Kidney glomerular epithelial cell (primary cell): Measurements from ENCODE around the gene FBLN5.
"Not testable (repeated sequence)": the region's sequence is repeated elsewhere in the genome, so short reads cannot be mapped to it uniquely, and the experiment has no call there.

Experiments used
- DNase-seq: peaks from one replicate; lab custom pipeline; 2025; lab: John Stamatoyannopoulos, UW

FBLN5 gene

DNA sequence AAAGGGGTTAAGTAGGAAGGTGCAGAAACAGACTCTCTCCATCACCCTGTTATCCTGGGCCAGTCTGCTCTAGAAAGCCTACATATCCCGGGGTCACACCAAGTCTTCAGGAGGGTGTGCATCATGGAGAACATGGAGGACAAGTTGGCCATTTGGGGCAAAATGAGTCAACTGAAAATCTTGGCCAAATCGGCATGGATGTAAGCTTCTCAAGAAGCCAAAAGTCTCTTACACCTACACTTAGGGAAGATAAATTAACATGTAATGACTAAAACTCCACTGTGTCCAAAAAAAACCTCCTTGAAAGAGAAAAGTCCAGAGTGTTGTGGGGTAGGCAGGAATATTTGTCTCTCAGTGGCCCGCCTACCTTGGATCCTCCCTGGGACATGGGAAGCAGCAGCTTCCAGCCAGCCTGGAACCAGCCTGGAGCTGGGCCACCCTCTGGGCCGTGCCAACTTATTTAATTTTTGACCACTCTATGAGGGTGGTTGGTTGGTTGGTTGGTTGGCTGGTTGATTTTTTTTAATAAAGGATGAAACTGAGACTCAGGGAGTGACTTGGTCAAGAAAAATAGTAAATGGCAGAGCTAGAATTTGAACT is 62.3 kb downstream of the FBLN5 start:
- DNase-seq, result no peak

GRCh38 chr14:91884664-91885063 is 62.8 kb downstream of the FBLN5 start:
- DNase-seq, result no peak

DNA sequence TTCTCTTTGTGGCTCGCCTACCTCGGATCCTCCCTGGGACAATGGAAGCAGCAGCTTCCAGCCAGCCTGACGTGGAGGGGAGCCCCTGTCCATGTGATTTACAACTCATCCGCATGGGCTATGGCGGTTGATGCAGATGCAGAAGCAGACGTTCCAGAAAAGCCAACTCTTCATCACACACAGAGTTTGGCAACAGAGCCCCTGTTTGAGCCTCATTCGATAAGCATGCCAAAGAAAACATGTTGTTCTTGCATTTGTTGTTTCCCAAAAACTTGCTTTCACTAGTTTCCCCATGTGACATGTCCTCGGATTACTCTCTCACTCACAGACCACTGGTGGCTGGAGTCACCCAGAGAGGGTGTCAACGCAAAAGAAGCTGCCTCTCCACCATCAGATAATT is 63.7 kb downstream of the FBLN5 start:
- DNase-seq, result no peak

- no peak for DNase-seq
These were observed 64.7 kb downstream of the FBLN5 start for GRCh38 chr14:91882776-91883175.

DNA sequence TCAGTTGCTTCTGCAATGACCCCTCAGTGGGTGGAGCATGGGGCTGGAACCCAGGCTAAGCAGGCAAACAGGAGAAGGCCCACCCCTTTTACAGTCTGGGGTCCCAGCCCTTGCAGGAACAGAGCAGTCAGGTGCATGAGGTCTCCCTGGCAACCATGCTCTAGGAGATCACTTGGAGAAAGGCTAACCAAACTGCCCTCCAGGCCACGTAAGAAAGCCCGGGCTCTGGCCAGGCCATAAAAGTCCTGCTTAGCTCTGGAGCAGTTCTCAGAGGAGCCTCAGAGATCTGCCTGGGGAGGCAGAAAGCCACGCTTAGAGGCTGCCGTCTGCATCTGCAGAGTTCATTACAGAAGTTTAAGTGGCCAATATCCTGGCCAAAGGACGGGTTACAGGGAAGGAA is 65.1 kb downstream of the FBLN5 start:
- no peak for DNase-seq

DNA sequence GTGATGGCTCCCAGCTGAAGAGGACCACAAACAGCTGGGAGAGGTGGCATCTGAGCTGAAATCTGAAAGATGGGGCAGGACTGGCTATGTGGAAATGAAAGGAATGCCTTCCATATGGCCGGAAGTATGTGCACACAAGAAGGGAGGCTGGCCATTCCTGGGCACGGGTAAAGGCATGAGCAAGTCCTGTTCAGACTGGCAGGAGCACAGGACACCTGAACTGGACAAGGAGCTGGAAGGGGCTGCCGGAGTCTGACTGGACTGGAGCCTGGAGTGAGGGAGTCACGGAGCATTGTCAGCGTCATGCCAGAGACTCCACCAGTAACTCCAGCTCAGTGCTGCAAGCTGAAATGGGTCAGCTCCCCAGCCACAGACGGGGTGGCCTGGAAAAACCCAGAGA is 68.3 kb downstream of the FBLN5 start:
- no peak for DNase-seq

DNA sequence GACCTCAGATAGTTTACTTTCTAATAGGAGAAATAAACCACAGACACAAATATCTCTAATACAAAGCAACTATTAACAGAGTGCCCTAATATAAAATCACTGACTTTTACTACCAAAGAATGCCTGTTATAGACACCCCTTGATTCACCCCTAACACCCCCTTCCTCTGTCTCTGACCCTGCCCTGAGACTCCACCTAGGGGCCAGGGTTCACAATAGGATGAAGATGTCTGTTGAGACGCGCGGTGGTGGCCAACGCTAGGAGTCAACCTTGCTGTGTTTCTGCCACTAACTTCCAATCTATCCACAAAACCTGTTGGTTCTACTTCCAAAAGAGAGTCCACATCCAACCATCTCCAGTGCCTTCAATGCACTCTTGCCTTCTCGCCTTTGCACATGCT is 69.2 kb downstream of the FBLN5 start:
- DNase-seq, result no peak

GRCh38 chr14:91877376-91877915 is 70.0 kb downstream of the FBLN5 start:
- no peak for DNase-seq

DNA sequence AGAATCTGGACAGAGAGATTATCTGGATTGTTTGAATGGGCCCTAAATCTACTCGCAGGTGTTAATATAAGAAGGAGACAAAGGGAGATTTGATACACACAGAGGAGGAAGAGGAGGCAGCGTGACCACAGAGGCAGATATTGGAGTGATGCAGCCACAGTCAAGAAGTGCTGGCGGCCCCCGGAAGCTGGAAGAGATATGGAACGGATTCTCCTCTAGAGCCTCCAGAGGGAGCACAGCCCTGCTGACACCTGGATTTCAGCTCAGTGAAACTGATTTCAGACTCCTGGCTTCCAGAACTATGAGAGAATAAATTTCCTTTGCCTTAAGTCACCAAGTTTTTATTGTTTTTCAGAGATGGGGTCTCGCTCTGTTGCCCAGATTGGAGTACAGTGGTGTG is 71.0 kb downstream of the FBLN5 start:
- DNase-seq, result no peak

GRCh38 chr14:91875525-91876286 is 71.8 kb downstream of the FBLN5 start:
- no peak for DNase-seq

- DNase-seq, result peak; percentile 31
These were observed 73.8 kb downstream of the FBLN5 start for GRCh38 chr14:91873471-91874415.

- no peak for DNase-seq
These were observed 74.7 kb downstream of the FBLN5 start for GRCh38 chr14:91872517-91873470.

- DNase-seq, result no peak
These were observed 75.4 kb downstream of the FBLN5 start for GRCh38 chr14:91872011-91872501.

DNA sequence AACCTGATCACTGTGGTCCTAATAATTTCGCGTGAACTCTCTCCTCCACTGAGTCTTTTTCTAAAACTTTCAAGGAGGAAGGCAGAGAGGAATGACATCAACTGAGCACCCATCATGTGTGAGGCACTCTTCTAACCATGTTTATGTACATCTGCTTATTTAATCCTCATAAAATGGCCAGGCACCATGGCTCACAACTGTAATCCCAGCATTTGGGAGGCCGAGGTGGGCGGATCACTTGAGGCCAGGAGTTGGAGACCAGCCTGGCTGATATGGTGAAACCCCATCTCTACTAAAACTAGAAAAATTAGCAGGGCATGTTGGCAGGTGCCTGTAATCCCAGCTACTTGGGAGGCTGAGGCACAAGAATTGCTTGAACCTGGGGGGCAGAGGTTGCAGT is 76.1 kb downstream of the FBLN5 start:
- not testable (repeated sequence) for DNase-seq

GRCh38 chr14:91870890-91871289 is 76.6 kb downstream of the FBLN5 start:
- DNase-seq, result no peak

- no peak for DNase-seq
These were observed 77.5 kb downstream of the FBLN5 start for GRCh38 chr14:91870001-91870400.

GRCh38 chr14:91869556-91869955 is 77.9 kb downstream of the FBLN5 start:
- DNase-seq, result no peak

DNA sequence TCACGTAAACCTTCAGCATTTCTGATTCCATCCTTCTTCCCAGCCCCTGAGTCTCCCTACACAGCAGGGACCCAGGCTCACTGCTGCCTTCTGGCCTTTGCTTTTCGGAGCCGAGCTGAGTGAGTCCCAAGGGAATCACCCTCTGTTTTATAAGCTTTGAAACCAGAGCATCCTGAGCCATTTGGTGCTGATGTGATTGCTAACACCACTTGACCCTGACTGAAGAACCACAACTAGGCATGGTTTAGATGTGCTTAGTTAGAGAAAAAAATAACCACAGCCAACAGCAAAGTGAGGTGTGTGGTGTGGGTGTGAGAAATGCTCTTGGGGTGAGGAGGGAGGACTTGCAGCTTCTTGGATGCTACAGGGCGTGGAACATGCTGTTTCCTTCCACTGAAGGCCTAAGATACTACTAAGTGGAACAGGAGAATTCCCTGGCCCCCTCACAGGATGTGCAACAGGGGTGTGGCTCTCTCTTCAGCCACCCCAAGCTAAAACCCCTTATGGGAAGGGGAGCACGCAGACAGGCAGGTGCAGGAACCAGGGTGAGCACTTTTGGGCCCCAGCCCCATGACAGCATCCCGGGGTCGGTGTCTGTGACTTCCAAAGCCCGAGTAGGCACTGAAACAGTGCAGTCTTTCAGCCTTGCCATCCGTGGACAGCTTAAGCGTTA is 80.0 kb downstream of the FBLN5 start, which contains the start of gene TC2N:
Gene TC2N (minus strand): TSS at position 221 of the 673 bp plus-strand sequence. CDS start 53,767 bp downstream, outside the sequence.
- DNase-seq, result no peak

DNA sequence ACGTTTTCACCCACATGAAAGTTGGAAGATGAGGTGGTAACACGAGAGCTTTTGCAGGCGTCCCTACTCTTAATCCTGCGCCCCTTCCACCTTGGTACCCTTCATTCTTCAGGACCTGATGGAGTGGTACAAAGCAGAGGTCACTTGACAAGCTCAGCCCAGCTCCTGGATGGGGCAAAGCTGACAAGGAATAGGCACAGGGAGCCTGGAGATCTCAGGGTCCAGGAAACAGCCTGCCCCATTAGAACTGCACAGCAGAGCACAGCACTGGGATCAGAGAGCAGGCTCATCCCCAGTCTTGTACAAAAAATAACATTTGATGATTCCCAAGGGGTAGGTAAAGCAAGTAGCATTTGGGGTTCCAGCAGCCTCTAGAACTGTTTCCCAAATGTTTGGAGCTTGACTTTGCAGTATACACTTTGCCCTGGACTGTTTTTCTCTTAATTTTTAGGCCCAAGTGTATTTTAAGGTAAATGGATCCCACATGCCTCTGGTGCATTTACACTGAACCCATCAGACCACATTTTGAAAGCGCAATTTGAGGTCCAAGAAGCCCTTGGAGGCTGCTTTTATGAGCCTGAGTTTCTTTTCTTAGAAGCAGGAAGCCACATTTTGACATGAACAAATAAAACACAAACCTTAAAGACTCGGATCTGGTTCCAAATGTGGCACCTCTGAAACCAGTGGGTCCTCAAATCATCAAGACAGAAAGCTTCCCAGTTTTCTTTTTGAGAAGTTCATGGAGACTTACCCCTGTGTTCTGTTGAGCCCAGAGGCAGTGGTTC is 80.8 kb downstream of the FBLN5 start:
- DNase-seq, result no peak

GRCh38 chr14:91866061-91866460 is 81.4 kb downstream of the FBLN5 start:
- DNase-seq, result no peak
